CD4-positive, alpha-beta T cell treated with Interleukin-17A for 4 hours (primary cell): ENCODE measurements around the gene NUBP1.
"Not testable (repeated sequence)": the region's sequence is repeated elsewhere in the genome, so short reads cannot be mapped to it uniquely, and the experiment has no call there.

Experiments used
- DNase-seq: peaks from one replicate; pipeline ENCODE4 v3.0.0-alpha.2; 2020; ENCODE audit warnings: mixed read lengths

The NUBP1 gene

GRCh38 chr16:10743610-10744369 lies at the start of gene NUBP1:
TSS of gene NUBP1 (plus strand) at chr16:10743842. CDS start at chr16:10743864, 22 bp downstream.
- DNase-seq: peak; percentile 100

- DNase-seq: no peak
Measured at GRCh38 chr16:10693889-10694288, 49.8 kb upstream of the NUBP1 start.

- DNase-seq: no peak
Measured at GRCh38 chr16:10694306-10694705, 49.3 kb upstream of the NUBP1 start.

- no peak for DNase-seq
Measured at GRCh38 chr16:10694830-10695229, 48.8 kb upstream of the NUBP1 start, which contains the start of gene TEKT5. TSS of gene TEKT5 (minus strand) at chr16:10694930. CDS start at chr16:10694873, 57 bp downstream.

- DNase-seq: no peak
Measured at GRCh38 chr16:10699756-10700155, 43.9 kb upstream of the NUBP1 start.

GRCh38 chr16:10708969-10709368 lies 34.7 kb upstream of the NUBP1 start:
- no peak for DNase-seq

- DNase-seq: no peak
Measured at GRCh38 chr16:10728003-10728887, 15.4 kb upstream of the NUBP1 start.

GRCh38 chr16:10729104-10730048 lies 14.3 kb upstream of the NUBP1 start:
- DNase-seq: no peak

- DNase-seq: no peak
Measured at GRCh38 chr16:10731790-10732189, 11.9 kb upstream of the NUBP1 start.

- peak; percentile 80 for DNase-seq
Measured at GRCh38 chr16:10737068-10737625, 6.5 kb upstream of the NUBP1 start.

- peak; percentile 46 for DNase-seq
Measured at GRCh38 chr16:10738231-10739077, 5.2 kb upstream of the NUBP1 start.

- no peak for DNase-seq
Measured at GRCh38 chr16:10740000-10740844, 3.4 kb upstream of the NUBP1 start.

- no peak for DNase-seq
Measured at GRCh38 chr16:10740845-10741208, 2.8 kb upstream of the NUBP1 start.

GRCh38 chr16:10741249-10741648 lies 2.4 kb upstream of the NUBP1 start:
- not testable (repeated sequence) for DNase-seq

GRCh38 chr16:10741844-10742243 lies 1.8 kb upstream of the NUBP1 start:
- no peak for DNase-seq

- no peak for DNase-seq
Measured at GRCh38 chr16:10743227-10743609, 424 bp upstream of the NUBP1 start.

GRCh38 chr16:10744370-10745030 lies 858 bp downstream of the NUBP1 start:
- no peak for DNase-seq

- no peak for DNase-seq
Measured at GRCh38 chr16:10745841-10746240, 2.2 kb downstream of the NUBP1 start.

- no peak for DNase-seq
Measured at GRCh38 chr16:10750793-10751192, 7.2 kb downstream of the NUBP1 start.

GRCh38 chr16:10751291-10751697 lies 7.7 kb downstream of the NUBP1 start:
- DNase-seq: no peak
